HL-60/S4 (cell line): Measurements from ENCODE around the gene EPN3.

Experiments
- in situ Hi-C: fragments of 300-500 bp; cut with MboI; formaldehyde crosslinking; loops from 2 replicates; pipeline ENCODE4 v1.14.3; 2022; ENCODE audit warnings: low sequenced_read_pairs

EPN3 gene

GRCh38 chr17:50508573-50509460 is 23.7 kb upstream of the EPN3 start:
- in situ Hi-C loops, result no loop called here

- in situ Hi-C loops, result no loop called here
Observed at GRCh38 chr17:50511058-50511457, 21.5 kb upstream of the EPN3 start.

GRCh38 chr17:50513495-50513894 is 19.0 kb upstream of the EPN3 start:
- in situ Hi-C loops, result no loop called here

- in situ Hi-C loops, result no loop called here
Observed at GRCh38 chr17:50514388-50514787, 18.1 kb upstream of the EPN3 start.

- in situ Hi-C loops, result no loop called here
Observed at GRCh38 chr17:50514936-50515702, 17.4 kb upstream of the EPN3 start.

GRCh38 chr17:50517011-50517410 is 15.5 kb upstream of the EPN3 start:
- in situ Hi-C loops, result no loop called here

- in situ Hi-C loops, result no loop called here
Observed at GRCh38 chr17:50517504-50518383, 14.8 kb upstream of the EPN3 start.

GRCh38 chr17:50518384-50519023 is 14.0 kb upstream of the EPN3 start:
- in situ Hi-C loops, result no loop called here

GRCh38 chr17:50519141-50519834 is 13.2 kb upstream of the EPN3 start:
- in situ Hi-C loops, result no loop called here

- in situ Hi-C loops, result no loop called here
Observed at GRCh38 chr17:50520483-50520882, 12.1 kb upstream of the EPN3 start.

GRCh38 chr17:50521514-50521913 is 11.0 kb upstream of the EPN3 start:
- in situ Hi-C loops, result no loop called here

- in situ Hi-C loops, result no loop called here
Observed at GRCh38 chr17:50522766-50523165, 9.8 kb upstream of the EPN3 start.

GRCh38 chr17:50523208-50523607 is 9.3 kb upstream of the EPN3 start:
- in situ Hi-C loops, result no loop called here

- in situ Hi-C loops, result no loop called here
Observed at GRCh38 chr17:50524838-50525237, 7.7 kb upstream of the EPN3 start.

GRCh38 chr17:50527155-50527762 is 5.3 kb upstream of the EPN3 start:
- in situ Hi-C loops, result no loop called here

- in situ Hi-C loops, result no loop called here
Observed at GRCh38 chr17:50527949-50528474, 4.5 kb upstream of the EPN3 start.

GRCh38 chr17:50529849-50530248 is 2.7 kb upstream of the EPN3 start:
- in situ Hi-C loops, result no loop called here

GRCh38 chr17:50531428-50532025 is 1.0 kb upstream of the EPN3 start:
- in situ Hi-C loops, result no loop called here

- in situ Hi-C loops, result no loop called here
Observed at GRCh38 chr17:50533185-50533584, 650 bp downstream of the EPN3 start.
